Esophagus squamous epithelium (tissue), 4 donors: ENCODE results near the gene ALG5.

Experiments
- POLR2A ChIP-seq, 4 donors: fragments of 450-650 bp; IDR thresholded peaks; one replicate each; pipeline ENCODE4 v1.6.1; 2017; ENCODE audit warnings: antibody characterized with exemption in 4 of 4, mild to moderate bottlenecking in 4 of 4, moderate library complexity in 3 of 4
- TF ChIP-seq, protein P1 (sequence below), 6 experiments: fragments of 450-650 bp in 4 of 6; fragments of 200-600 bp in 2 of 6; sonication (generic) in 2 of 6; IDR thresholded peaks; one replicate each; pipeline ENCODE4 v1.5.1; 2016 to 2019; ENCODE audit warnings: antibody characterized with exemption in 6 of 6, mild to moderate bottlenecking in 4 of 6, moderate library complexity in 4 of 6

DNA sequence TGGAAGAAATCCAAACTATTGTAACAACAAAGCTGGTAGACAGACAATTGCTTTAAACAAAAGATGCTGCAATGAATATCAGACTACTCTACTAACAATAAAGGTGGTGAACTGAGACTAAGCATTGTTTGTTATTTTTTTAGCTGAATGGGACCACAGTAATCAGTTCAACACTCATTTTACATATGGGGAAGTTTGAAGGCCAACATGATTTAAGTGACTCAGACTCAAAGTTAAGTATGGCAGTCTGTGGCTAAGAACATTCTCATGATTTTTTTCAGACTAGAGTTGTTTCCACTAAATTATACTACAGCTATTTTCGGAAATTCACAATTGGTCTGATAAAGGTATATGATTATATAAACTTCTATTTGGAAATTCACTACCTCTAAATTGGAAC is 11.9 kb upstream of the ALG5 start:
- TF ChIP-seq, protein P1, sequence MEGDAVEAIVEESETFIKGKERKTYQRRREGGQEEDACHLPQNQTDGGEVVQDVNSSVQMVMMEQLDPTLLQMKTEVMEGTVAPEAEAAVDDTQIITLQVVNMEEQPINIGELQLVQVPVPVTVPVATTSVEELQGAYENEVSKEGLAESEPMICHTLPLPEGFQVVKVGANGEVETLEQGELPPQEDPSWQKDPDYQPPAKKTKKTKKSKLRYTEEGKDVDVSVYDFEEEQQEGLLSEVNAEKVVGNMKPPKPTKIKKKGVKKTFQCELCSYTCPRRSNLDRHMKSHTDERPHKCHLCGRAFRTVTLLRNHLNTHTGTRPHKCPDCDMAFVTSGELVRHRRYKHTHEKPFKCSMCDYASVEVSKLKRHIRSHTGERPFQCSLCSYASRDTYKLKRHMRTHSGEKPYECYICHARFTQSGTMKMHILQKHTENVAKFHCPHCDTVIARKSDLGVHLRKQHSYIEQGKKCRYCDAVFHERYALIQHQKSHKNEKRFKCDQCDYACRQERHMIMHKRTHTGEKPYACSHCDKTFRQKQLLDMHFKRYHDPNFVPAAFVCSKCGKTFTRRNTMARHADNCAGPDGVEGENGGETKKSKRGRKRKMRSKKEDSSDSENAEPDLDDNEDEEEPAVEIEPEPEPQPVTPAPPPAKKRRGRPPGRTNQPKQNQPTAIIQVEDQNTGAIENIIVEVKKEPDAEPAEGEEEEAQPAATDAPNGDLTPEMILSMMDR (IDR thresholded peaks at IDR 0.05) = no peak
- TF ChIP-seq POLR2A (IDR thresholded peaks at IDR 0.05) = no peak
